ENCODE measurements around the gene TTC9B. TPM values are rescaled to one million over a fixed set of nuclear protein-coding genes. Genes with fewer than 3 reads are reported as not detected.

TTC9B gene
- total and polyA plus RNA-seq, 2 experiments from 2014 or later, result 0.63 to 1.0 TPM

GRCh38 chr19:40213882-40214570 lies 4.2 kb downstream of the TTC9B start:
- Mint-ChIP-seq H3K36me3 (ENCODE audit: low read depth) (peaks cover 7% of the 10 kb centered on the region; the same call in 2 of the 3 replicates), H3K27ac (no peak overlapping the region), H3K4me3 (no peak overlapping the region), H3K9me3 (no peaks in the 10 kb centered on the region), H3K27me3 (ENCODE audit: insufficient read depth, low read depth, poor library complexity) (peaks cover 21% of the 10 kb centered on the region), H3K4me1 (peaks cover 14% of the 10 kb centered on the region)
- TF ChIP-seq CREB1 (CRISPR knock-in tag; IDR thresholded peaks at IDR 0.05; ENCODE audit: low read depth) (no peak), POLR2AphosphoS5 (IDR thresholded peaks at IDR 0.05; ENCODE audit: low read depth) (no peak), ZNF331 (CRISPR knock-in tag; IDR thresholded peaks at IDR 0.05; ENCODE audit: low read depth) (no peak), CTCF (conservative IDR thresholded peaks at IDR 0.05; ENCODE audit: low read depth in 2 of 2) (no peak)
- no peak for DNase-seq (ENCODE audit: low spot score)
- H3K36me3 ChIP-seq (ENCODE audit: insufficient read depth), result no peaks in the 10 kb centered on the region
- no peak for ATAC-seq
- H3K4me2 ChIP-seq, result no peak overlapping the region
- no peaks in the 10 kb centered on the region for H3K9me2 ChIP-seq (ENCODE audit: insufficient read depth)
- H3K79me2 ChIP-seq (replicated peaks; ENCODE audit: insufficient read depth), result no peaks in the 10 kb centered on the region
- H3F3A ChIP-seq (replicated peaks; ENCODE audit: low read depth), result 0 out of 2 replicates have a peak, but pooled peaks cover 9% of the 10 kb centered on the region
- 0 out of 2 replicates have a peak, but pooled peaks cover 7% of the 10 kb centered on the region for H4K20me1 ChIP-seq (replicated peaks; ENCODE audit: insufficient read depth)
- H3K27me3 ChIP-seq (ENCODE audit: insufficient read depth), result peaks cover 11% of the 10 kb centered on the region; the same call in 1 of the 2 replicates
- H3K4me3 ChIP-seq, result no peak overlapping the region
- no peak overlapping the region for H3K27ac ChIP-seq (ENCODE audit: low read depth)
- no peaks in the 10 kb centered on the region; the same call in 1 of the 2 replicates for H3K4me1 ChIP-seq (ENCODE audit: insufficient read depth)
- no peak overlapping the region for H2AFZ ChIP-seq

- peaks cover 8% of the 10 kb centered on the region; the same call in 2 of the 3 replicates for H3K36me3 Mint-ChIP-seq (ENCODE audit: low read depth)
- H2AFZ ChIP-seq, result no peak overlapping the region
- no peaks in the 10 kb centered on the region for H3K79me2 ChIP-seq (replicated peaks; ENCODE audit: insufficient read depth)
- 0 out of 2 replicates have a peak, but pooled peaks cover 7% of the 10 kb centered on the region for H4K20me1 ChIP-seq (replicated peaks; ENCODE audit: insufficient read depth)
- ATAC-seq (no peak), DNase-seq (ENCODE audit: low spot score) (no peak)
- H3K4me2 ChIP-seq, result no peak overlapping the region
- H3K27me3 ChIP-seq (ENCODE audit: insufficient read depth), result peaks cover 6% of the 10 kb centered on the region; the same call in 1 of the 2 replicates
- H3K27me3 Mint-ChIP-seq (ENCODE audit: insufficient read depth, low read depth, poor library complexity), result peaks cover 20% of the 10 kb centered on the region
- H3K9me3 Mint-ChIP-seq, result no peaks in the 10 kb centered on the region
- no peak overlapping the region for H3K27ac Mint-ChIP-seq
- no peaks in the 10 kb centered on the region for H3K4me1 ChIP-seq (ENCODE audit: insufficient read depth)
- H3K4me1 Mint-ChIP-seq, result peaks cover 14% of the 10 kb centered on the region
- no peak overlapping the region for H3K4me3 Mint-ChIP-seq
- H3K4me3 ChIP-seq, result no peak overlapping the region
- H3F3A ChIP-seq (replicated peaks; ENCODE audit: low read depth), result 0 out of 2 replicates have a peak, but pooled peaks cover 5% of the 10 kb centered on the region
- TF ChIP-seq EZH2 (IDR thresholded peaks at IDR 0.05; ENCODE audit: low read depth, unreplicated experiment) (no peak), NANOG (IDR thresholded peaks at IDR 0.05; ENCODE audit: borderline replicate concordance) (no peak), JUNB (IDR thresholded peaks at IDR 0.05; ENCODE audit: unreplicated experiment) (no peak), ETS1 (IDR thresholded peaks at IDR 0.05) (no peak), REST (IDR thresholded peaks at IDR 0.05; ENCODE audit: unreplicated experiment) (no peak)
- H3K27ac ChIP-seq (ENCODE audit: low read depth), result no peak overlapping the region
- no peaks in the 10 kb centered on the region for H3K36me3 ChIP-seq (ENCODE audit: insufficient read depth)
- no peaks in the 10 kb centered on the region for H3K9me2 ChIP-seq (ENCODE audit: insufficient read depth)
Observed at GRCh38 chr19:40213251-40213829, 4.8 kb downstream of the TTC9B start.
